IPS-20b (cell line): ENCODE data around the gene UTP14C.
"Not testable (repeated sequence)": the region's sequence is repeated elsewhere in the genome, so short reads cannot be mapped to it uniquely, and the experiment has no call there.

ENCODE experiments used
- H3K27ac ChIP-seq: one replicate; pipeline ENCODE4 v1.5.1; 2013; ENCODE audit warnings: low read length
- H3K27me3 ChIP-seq: 2 replicates; pipeline ENCODE4 v1.6.1; 2013; ENCODE audit warnings: mild to moderate bottlenecking, low read length, inconsistent platforms; ENCODE audit not compliant: insufficient read depth
- H3K36me3 ChIP-seq: 2 replicates; pipeline ENCODE4 v1.6.1; 2013; ENCODE audit warnings: low read depth, mild to moderate bottlenecking, inconsistent platforms, low read length, moderate library complexity; ENCODE audit not compliant: insufficient read depth
- H3K4me1 ChIP-seq: 2 replicates; pipeline ENCODE4 v1.6.1; 2013; ENCODE audit warnings: mild to moderate bottlenecking, control low read depth, inconsistent platforms, low read length, moderate library complexity; ENCODE audit not compliant: insufficient read depth
- H3K4me3 ChIP-seq: 2 replicates; pipeline ENCODE4 v1.5.1; 2013; ENCODE audit warnings: mild to moderate bottlenecking, low read length, inconsistent platforms
- H3K9ac ChIP-seq: 2 replicates; pipeline ENCODE4 v1.6.1; 2013; ENCODE audit warnings: low read depth, mild to moderate bottlenecking, inconsistent platforms, low read length, moderate library complexity
- H3K9me3 ChIP-seq: 2 replicates; pipeline ENCODE4 v1.6.1; 2013; ENCODE audit warnings: mild to moderate bottlenecking, low read depth, low read length, inconsistent platforms; ENCODE audit not compliant: insufficient read depth

Gene UTP14C

GRCh38 chr13:52024481-52024880 is at the start of gene UTP14C:
Gene UTP14C (plus strand): TSS chr13:52024691. CDS start chr13:52028805, 4,114 bp downstream.
- Histone ChIP-seq H3K4me3 (no peak within 1 kb of the TSS), H3K36me3 (peaks cover 94% of the 10 kb centered on the region), H3K4me1 (no peaks in the 10 kb centered on the region), H3K9me3 (peaks cover 21% of the 10 kb centered on the region), H3K27ac (no peak within 1 kb of the TSS), H3K9ac (no peak within 1 kb of the TSS), H3K27me3 (no peaks in the 10 kb centered on the region)

GRCh38 chr13:51976423-51976822 is 48.1 kb upstream of the UTP14C start:
- no peaks in the 10 kb centered on the region; the same call in 1 of the 2 replicates for H3K4me1 ChIP-seq
- no peak overlapping the region for H3K4me3 ChIP-seq
- no peak overlapping the region for H3K9ac ChIP-seq
- no peaks in the 10 kb centered on the region for H3K27me3 ChIP-seq
- no peak overlapping the region for H3K27ac ChIP-seq
- no peaks in the 10 kb centered on the region for H3K9me3 ChIP-seq
- H3K36me3 ChIP-seq: no peaks in the 10 kb centered on the region

GRCh38 chr13:51976890-51977289 is 47.6 kb upstream of the UTP14C start:
- H3K27me3 ChIP-seq: no peaks in the 10 kb centered on the region
- no peak overlapping the region for H3K27ac ChIP-seq
- no peaks in the 10 kb centered on the region for H3K36me3 ChIP-seq
- no peak overlapping the region for H3K4me3 ChIP-seq
- H3K4me1 ChIP-seq: no peaks in the 10 kb centered on the region; the same call in 1 of the 2 replicates
- H3K9ac ChIP-seq: no peak overlapping the region
- no peaks in the 10 kb centered on the region for H3K9me3 ChIP-seq

GRCh38 chr13:51977625-51978024 is 46.9 kb upstream of the UTP14C start:
- Histone ChIP-seq H3K27me3 (no peaks in the 10 kb centered on the region), H3K36me3 (no peaks in the 10 kb centered on the region), H3K27ac (no peak overlapping the region), H3K4me1 (no peaks in the 10 kb centered on the region; the same call in 1 of the 2 replicates), H3K9me3 (no peaks in the 10 kb centered on the region), H3K9ac (no peak overlapping the region), H3K4me3 (no peak overlapping the region)

- Histone ChIP-seq H3K27ac (no peak overlapping the region), H3K9me3 (no peaks in the 10 kb centered on the region), H3K27me3 (no peaks in the 10 kb centered on the region), H3K36me3 (no peaks in the 10 kb centered on the region), H3K4me1 (no peaks in the 10 kb centered on the region; the same call in 1 of the 2 replicates), H3K9ac (no peak overlapping the region), H3K4me3 (no peak overlapping the region)
These were observed 45.5 kb upstream of the UTP14C start for GRCh38 chr13:51978796-51979556.

- no peaks in the 10 kb centered on the region; the same call in 1 of the 2 replicates for H3K4me1 ChIP-seq
- no peak overlapping the region for H3K4me3 ChIP-seq
- no peaks in the 10 kb centered on the region for H3K9me3 ChIP-seq
- H3K36me3 ChIP-seq: no peaks in the 10 kb centered on the region
- no peaks in the 10 kb centered on the region for H3K27me3 ChIP-seq
- H3K27ac ChIP-seq: no peak overlapping the region
- no peak overlapping the region for H3K9ac ChIP-seq
These were observed 43.6 kb upstream of the UTP14C start for GRCh38 chr13:51980908-51981307.

- Histone ChIP-seq H3K4me3 (no peak overlapping the region), H3K27ac (no peak overlapping the region), H3K9me3 (no peaks in the 10 kb centered on the region), H3K36me3 (no peaks in the 10 kb centered on the region), H3K9ac (no peak overlapping the region), H3K27me3 (no peaks in the 10 kb centered on the region), H3K4me1 (no peaks in the 10 kb centered on the region; the same call in 1 of the 2 replicates)
These were observed 43.1 kb upstream of the UTP14C start for GRCh38 chr13:51981355-51981754.

- not testable (repeated sequence) for H3K4me3 ChIP-seq, H3K36me3 ChIP-seq, H3K27ac ChIP-seq, H3K9me3 ChIP-seq, H3K4me1 ChIP-seq, H3K27me3 ChIP-seq, H3K9ac ChIP-seq
These were observed 41.2 kb upstream of the UTP14C start for GRCh38 chr13:51983292-51983691.

GRCh38 chr13:51984904-51985303 is 39.6 kb upstream of the UTP14C start:
- not testable (repeated sequence) for H3K9me3 ChIP-seq, H3K27ac ChIP-seq, H3K9ac ChIP-seq

GRCh38 chr13:51988988-51989618 is 35.4 kb upstream of the UTP14C start:
- Histone ChIP-seq H3K9ac (no peak overlapping the region), H3K4me3 (no peak overlapping the region), H3K27ac (no peak overlapping the region), H3K27me3 (no peaks in the 10 kb centered on the region), H3K36me3 (no peaks in the 10 kb centered on the region), H3K4me1 (no peaks in the 10 kb centered on the region), H3K9me3 (no peaks in the 10 kb centered on the region)

More at GRCh38 chr13:51984904-51985303, 39.6 kb upstream of the UTP14C start:
- H3K4me3 ChIP-seq, H3K36me3 ChIP-seq, H3K4me1 ChIP-seq, H3K27me3 ChIP-seq: not testable (repeated sequence)

GRCh38 chr13:51993713-51994112 is 30.8 kb upstream of the UTP14C start:
- Histone ChIP-seq H3K9me3 (no peaks in the 10 kb centered on the region), H3K27me3 (no peaks in the 10 kb centered on the region), H3K4me3 (no peak overlapping the region), H3K9ac (no peak overlapping the region), H3K27ac (no peak overlapping the region), H3K36me3 (no peaks in the 10 kb centered on the region), H3K4me1 (peaks cover 7% of the 10 kb centered on the region)
